Liver (tissue), 3 donors: ENCODE results near the gene RELT.

Experiments used
- TAF1 ChIP-seq: conservative IDR thresholded peaks from 2 replicates; pipeline ENCODE4 v1.6.1; 2016; ENCODE audit warnings: antibody characterized with exemption, mild to moderate bottlenecking
- TF ChIP-seq, protein P1 (sequence below): fragments of 150-350 bp; IDR thresholded peaks from 2 replicates; pipeline ENCODE4 v1.5.1; 2017; ENCODE audit warnings: improper control_type of control experiment, low read depth, low read length; ENCODE audit not compliant: missing input control
- TF ChIP-seq, protein P2 (sequence below): IDR thresholded peaks from 2 replicates; pipeline ENCODE4 v1.6.1; 2016; ENCODE audit warnings: antibody characterized with exemption
- TF ChIP-seq, protein P3 (sequence below): IDR thresholded peaks from 2 replicates; pipeline ENCODE4 v1.6.1; 2016; ENCODE audit warnings: antibody characterized with exemption, mild to moderate bottlenecking
- donor health status: healthy.
- donor health status: healthy.

DNA sequence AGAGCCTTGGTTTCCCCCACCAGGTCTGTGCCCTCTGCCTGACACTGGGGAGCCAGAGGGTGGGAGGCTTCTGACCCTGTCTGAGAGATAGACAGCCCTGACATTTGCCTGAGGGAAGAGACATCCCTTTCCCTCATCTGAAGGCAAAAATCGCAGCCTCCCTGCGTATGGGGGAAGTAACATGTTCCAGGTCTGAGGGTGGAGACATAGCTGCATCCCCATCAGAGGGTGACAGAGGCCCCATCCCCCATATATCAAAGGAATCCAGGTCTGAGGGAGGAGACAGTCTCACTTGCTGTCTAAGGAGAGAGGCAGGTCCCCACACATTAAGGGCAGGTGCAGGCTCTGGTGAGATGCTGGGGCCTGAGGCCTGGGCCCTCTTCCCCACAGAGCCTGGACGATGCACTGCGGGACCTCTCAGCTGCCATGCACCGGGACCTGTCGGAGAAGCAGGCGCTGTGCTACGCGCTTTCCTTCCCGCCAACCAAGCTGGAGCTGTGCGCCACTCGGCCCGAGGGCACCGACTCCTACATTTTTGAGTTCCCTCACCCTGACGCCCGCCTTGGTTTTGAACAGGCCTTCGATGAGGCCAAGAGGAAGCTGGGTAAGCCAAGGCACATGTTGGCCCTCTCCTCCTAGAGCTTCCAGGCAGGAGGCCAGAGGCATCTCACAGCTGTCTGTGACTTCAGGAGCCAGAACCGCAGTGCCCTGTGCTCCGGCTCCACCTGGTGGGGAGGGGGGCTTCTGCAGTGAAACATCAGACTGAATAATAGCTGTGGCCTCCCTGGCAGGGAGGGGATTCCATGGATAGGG lies 16.1 kb upstream of the RELT start:
- no peak for TF ChIP-seq TAF1
- TF ChIP-seq, protein P1, sequence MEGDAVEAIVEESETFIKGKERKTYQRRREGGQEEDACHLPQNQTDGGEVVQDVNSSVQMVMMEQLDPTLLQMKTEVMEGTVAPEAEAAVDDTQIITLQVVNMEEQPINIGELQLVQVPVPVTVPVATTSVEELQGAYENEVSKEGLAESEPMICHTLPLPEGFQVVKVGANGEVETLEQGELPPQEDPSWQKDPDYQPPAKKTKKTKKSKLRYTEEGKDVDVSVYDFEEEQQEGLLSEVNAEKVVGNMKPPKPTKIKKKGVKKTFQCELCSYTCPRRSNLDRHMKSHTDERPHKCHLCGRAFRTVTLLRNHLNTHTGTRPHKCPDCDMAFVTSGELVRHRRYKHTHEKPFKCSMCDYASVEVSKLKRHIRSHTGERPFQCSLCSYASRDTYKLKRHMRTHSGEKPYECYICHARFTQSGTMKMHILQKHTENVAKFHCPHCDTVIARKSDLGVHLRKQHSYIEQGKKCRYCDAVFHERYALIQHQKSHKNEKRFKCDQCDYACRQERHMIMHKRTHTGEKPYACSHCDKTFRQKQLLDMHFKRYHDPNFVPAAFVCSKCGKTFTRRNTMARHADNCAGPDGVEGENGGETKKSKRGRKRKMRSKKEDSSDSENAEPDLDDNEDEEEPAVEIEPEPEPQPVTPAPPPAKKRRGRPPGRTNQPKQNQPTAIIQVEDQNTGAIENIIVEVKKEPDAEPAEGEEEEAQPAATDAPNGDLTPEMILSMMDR: peak; percentile 21
- TF ChIP-seq, protein P2, sequence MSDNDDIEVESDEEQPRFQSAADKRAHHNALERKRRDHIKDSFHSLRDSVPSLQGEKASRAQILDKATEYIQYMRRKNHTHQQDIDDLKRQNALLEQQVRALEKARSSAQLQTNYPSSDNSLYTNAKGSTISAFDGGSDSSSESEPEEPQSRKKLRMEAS: no peak
- TF ChIP-seq, protein P3, sequence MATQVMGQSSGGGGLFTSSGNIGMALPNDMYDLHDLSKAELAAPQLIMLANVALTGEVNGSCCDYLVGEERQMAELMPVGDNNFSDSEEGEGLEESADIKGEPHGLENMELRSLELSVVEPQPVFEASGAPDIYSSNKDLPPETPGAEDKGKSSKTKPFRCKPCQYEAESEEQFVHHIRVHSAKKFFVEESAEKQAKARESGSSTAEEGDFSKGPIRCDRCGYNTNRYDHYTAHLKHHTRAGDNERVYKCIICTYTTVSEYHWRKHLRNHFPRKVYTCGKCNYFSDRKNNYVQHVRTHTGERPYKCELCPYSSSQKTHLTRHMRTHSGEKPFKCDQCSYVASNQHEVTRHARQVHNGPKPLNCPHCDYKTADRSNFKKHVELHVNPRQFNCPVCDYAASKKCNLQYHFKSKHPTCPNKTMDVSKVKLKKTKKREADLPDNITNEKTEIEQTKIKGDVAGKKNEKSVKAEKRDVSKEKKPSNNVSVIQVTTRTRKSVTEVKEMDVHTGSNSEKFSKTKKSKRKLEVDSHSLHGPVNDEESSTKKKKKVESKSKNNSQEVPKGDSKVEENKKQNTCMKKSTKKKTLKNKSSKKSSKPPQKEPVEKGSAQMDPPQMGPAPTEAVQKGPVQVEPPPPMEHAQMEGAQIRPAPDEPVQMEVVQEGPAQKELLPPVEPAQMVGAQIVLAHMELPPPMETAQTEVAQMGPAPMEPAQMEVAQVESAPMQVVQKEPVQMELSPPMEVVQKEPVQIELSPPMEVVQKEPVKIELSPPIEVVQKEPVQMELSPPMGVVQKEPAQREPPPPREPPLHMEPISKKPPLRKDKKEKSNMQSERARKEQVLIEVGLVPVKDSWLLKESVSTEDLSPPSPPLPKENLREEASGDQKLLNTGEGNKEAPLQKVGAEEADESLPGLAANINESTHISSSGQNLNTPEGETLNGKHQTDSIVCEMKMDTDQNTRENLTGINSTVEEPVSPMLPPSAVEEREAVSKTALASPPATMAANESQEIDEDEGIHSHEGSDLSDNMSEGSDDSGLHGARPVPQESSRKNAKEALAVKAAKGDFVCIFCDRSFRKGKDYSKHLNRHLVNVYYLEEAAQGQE: no peak
